ENCODE results near the gene RBM15. TPM values are rescaled to one million over a fixed set of nuclear protein-coding genes. Genes with fewer than 3 reads are reported as not detected.

Gene RBM15
- total RNA-seq, 1 experiment from 2014 or later, result 101 TPM

- peaks cover 48% of the 10 kb centered on the region for H3K79me2 ChIP-seq (ENCODE audit: low read length)
- no peak overlapping the region for H2AFZ ChIP-seq (ENCODE audit: low read length)
- no peak overlapping the region for H3K4me3 ChIP-seq (ENCODE audit: low read length)
- no peak for DNase-seq
- peak overlapping the region; percentile 50 for H3K27ac ChIP-seq (ENCODE audit: low read length)
- H3K36me3 ChIP-seq (ENCODE audit: insufficient read depth, low read length), result peaks cover 93% of the 10 kb centered on the region
- H4K20me1 ChIP-seq (ENCODE audit: insufficient read depth, low read depth, low read length), result no peaks in the 10 kb centered on the region
- H3K4me2 ChIP-seq (ENCODE audit: low read depth, low read length, poor library complexity, severe bottlenecking), result no peak overlapping the region
- no peaks in the 10 kb centered on the region for H3K9me2 ChIP-seq (replicated peaks; ENCODE audit: insufficient read depth, low read length)
- no peaks in the 10 kb centered on the region for H3K9me3 ChIP-seq (ENCODE audit: low read length)
- H3K4me1 ChIP-seq (ENCODE audit: low read length), result peaks cover 75% of the 10 kb centered on the region
- H3K9ac ChIP-seq (ENCODE audit: low read length), result no peak overlapping the region
- no peaks in the 10 kb centered on the region for H3K27me3 ChIP-seq (ENCODE audit: low read length)
Observed at GRCh38 chr1:110375490-110375889, 36.3 kb downstream of the RBM15 start.

DNA sequence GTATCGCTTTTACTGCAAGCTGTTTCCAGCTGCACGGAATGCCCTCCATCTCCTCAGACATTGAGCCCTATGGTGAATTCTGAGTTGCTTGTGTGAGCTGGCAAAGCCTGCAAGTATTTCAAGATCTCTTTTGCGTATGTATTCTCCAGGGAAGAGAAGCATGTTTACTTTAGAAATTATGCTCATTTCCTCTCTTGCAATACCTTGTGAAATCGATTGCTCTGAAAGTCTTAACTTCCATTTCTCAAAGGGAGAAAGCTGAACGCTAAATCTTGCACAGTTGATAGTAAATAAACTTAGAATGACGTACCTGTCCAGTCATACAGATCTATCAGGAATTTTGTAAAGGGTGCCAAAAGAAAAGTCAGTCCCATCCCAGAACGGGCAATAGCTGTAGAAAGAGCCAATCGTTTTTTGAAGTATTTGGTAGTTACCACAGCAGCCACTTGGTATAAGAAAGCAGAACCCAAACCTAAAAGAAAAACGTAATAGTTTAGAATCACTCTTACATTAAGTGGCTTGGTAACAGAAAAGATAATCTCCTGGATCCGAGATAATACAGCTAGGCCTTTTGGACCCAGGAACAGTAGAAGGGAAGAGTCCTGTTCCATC lies 41.6 kb downstream of the RBM15 start:
- peak overlapping the region; percentile 99 for H3K27ac ChIP-seq (ENCODE audit: low read length)
- H3K9ac ChIP-seq (ENCODE audit: low read length), result peak overlapping the region; percentile 52
- H2AFZ ChIP-seq (ENCODE audit: low read length), result no peak overlapping the region
- H3K36me3 ChIP-seq (ENCODE audit: insufficient read depth, low read length), result peaks cover 48% of the 10 kb centered on the region
- peak overlapping the region; percentile 74 for H3K4me2 ChIP-seq (ENCODE audit: low read depth, low read length, poor library complexity, severe bottlenecking)
- H3K9me2 ChIP-seq (replicated peaks; ENCODE audit: insufficient read depth, low read length), result no peaks in the 10 kb centered on the region
- H4K20me1 ChIP-seq (ENCODE audit: insufficient read depth, low read depth, low read length), result no peaks in the 10 kb centered on the region
- DNase-seq, result peak; percentile 86
- no peaks in the 10 kb centered on the region for H3K27me3 ChIP-seq (ENCODE audit: low read length)
- peaks cover 18% of the 10 kb centered on the region for H3K79me2 ChIP-seq (ENCODE audit: low read length)
- H3K9me3 ChIP-seq (ENCODE audit: low read length), result no peaks in the 10 kb centered on the region
- H3K4me1 ChIP-seq (ENCODE audit: low read length), result peaks cover 94% of the 10 kb centered on the region
- H3K4me3 ChIP-seq (ENCODE audit: low read length), result no peak overlapping the region; the same call in 1 of the 2 replicates

DNA sequence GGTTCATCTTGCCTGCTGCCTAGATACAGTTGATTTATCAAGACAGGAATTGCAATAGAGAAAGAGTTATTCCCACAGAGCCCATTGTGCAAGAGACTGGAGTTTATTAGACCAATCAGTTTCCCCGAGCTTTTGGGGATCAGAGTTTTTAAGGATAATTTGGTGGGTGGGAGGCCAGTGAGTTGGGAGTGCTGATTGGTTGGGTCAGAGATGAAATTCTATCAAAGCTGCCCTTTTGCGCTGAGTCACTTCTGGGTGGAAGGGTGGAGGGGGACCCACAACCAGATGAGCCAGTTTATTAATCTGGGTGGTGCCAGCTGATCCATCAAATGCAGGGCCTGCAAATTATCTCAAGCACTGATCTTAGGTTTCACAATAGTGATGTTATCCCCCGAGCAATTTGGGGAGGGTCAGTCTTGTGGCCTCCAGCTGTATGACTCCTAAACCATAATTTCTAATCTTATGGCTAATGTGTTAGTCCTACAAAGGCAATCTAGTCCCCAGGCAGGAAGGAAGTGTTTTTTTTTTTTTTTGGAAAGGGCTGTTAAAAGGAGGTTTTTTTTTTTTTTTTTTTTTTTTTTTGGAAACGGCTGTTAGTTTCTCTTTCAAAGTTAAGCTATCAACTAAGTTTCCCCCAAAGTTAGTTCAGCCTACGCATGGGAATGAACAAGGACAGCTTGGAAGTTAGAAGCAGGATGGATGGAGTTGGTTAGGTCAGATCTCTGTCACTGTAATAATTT lies 44.2 kb downstream of the RBM15 start:
- Histone ChIP-seq H3K4me1 (ENCODE audit: low read length) (peaks cover 98% of the 10 kb centered on the region), H3K36me3 (ENCODE audit: insufficient read depth, low read length) (peaks cover 41% of the 10 kb centered on the region), H3K4me3 (ENCODE audit: low read length) (peak overlapping the region; percentile 49), H3K9ac (ENCODE audit: low read length) (peak overlapping the region; percentile 68), H3K27me3 (ENCODE audit: low read length) (no peaks in the 10 kb centered on the region), H3K79me2 (ENCODE audit: low read length) (peaks cover 18% of the 10 kb centered on the region), H3K9me3 (ENCODE audit: low read length) (no peaks in the 10 kb centered on the region), H3K4me2 (ENCODE audit: low read depth, low read length, poor library complexity, severe bottlenecking) (peak overlapping the region; percentile 75), H3K9me2 (replicated peaks; ENCODE audit: insufficient read depth, low read length) (no peaks in the 10 kb centered on the region), H2AFZ (ENCODE audit: low read length) (no peak overlapping the region), H3K27ac (ENCODE audit: low read length) (peak overlapping the region; percentile 99), H4K20me1 (ENCODE audit: insufficient read depth, low read depth, low read length) (no peaks in the 10 kb centered on the region)
- DNase-seq, result peak; percentile 75

- Histone ChIP-seq H3K4me1 (ENCODE audit: low read length) (peaks cover 98% of the 10 kb centered on the region), H3K9me2 (replicated peaks; ENCODE audit: insufficient read depth, low read length) (no peaks in the 10 kb centered on the region), H2AFZ (ENCODE audit: low read length) (no peak overlapping the region), H3K9ac (ENCODE audit: low read length) (peak overlapping the region; percentile 68), H3K4me3 (ENCODE audit: low read length) (peak overlapping the region; percentile 49), H3K9me3 (ENCODE audit: low read length) (no peaks in the 10 kb centered on the region), H3K27me3 (ENCODE audit: low read length) (no peaks in the 10 kb centered on the region), H4K20me1 (ENCODE audit: insufficient read depth, low read depth, low read length) (no peaks in the 10 kb centered on the region), H3K79me2 (ENCODE audit: low read length) (peaks cover 22% of the 10 kb centered on the region), H3K27ac (ENCODE audit: low read length) (peak overlapping the region; percentile 99), H3K36me3 (ENCODE audit: insufficient read depth, low read length) (peaks cover 38% of the 10 kb centered on the region), H3K4me2 (ENCODE audit: low read depth, low read length, poor library complexity, severe bottlenecking) (peak overlapping the region; percentile 75)
- peak; percentile 97 for DNase-seq
Observed at GRCh38 chr1:110384581-110385321, 45.6 kb downstream of the RBM15 start.

GRCh38 chr1:110385369-110385768 lies 46.2 kb downstream of the RBM15 start:
- Histone ChIP-seq H3K36me3 (ENCODE audit: insufficient read depth, low read length) (peaks cover 33% of the 10 kb centered on the region), H3K9me2 (replicated peaks; ENCODE audit: insufficient read depth, low read length) (no peaks in the 10 kb centered on the region), H3K27ac (ENCODE audit: low read length) (peak overlapping the region; percentile 99), H3K9ac (ENCODE audit: low read length) (peak overlapping the region; percentile 63), H3K4me2 (ENCODE audit: low read depth, low read length, poor library complexity, severe bottlenecking) (peak overlapping the region; percentile 75), H3K27me3 (ENCODE audit: low read length) (no peaks in the 10 kb centered on the region), H3K79me2 (ENCODE audit: low read length) (peaks cover 28% of the 10 kb centered on the region), H3K4me1 (ENCODE audit: low read length) (peaks cover 98% of the 10 kb centered on the region), H4K20me1 (ENCODE audit: insufficient read depth, low read depth, low read length) (no peaks in the 10 kb centered on the region), H3K4me3 (ENCODE audit: low read length) (peak overlapping the region; percentile 49), H2AFZ (ENCODE audit: low read length) (no peak overlapping the region), H3K9me3 (ENCODE audit: low read length) (no peaks in the 10 kb centered on the region)
- DNase-seq, result peak; percentile 88

GRCh38 chr1:110387048-110387754 lies 48.0 kb downstream of the RBM15 start:
- H4K20me1 ChIP-seq (ENCODE audit: insufficient read depth, low read depth, low read length), result no peaks in the 10 kb centered on the region
- no peaks in the 10 kb centered on the region for H3K9me2 ChIP-seq (replicated peaks; ENCODE audit: insufficient read depth, low read length)
- H3K9me3 ChIP-seq (ENCODE audit: low read length), result no peaks in the 10 kb centered on the region
- peak overlapping the region; percentile 63 for H3K9ac ChIP-seq (ENCODE audit: low read length)
- H2AFZ ChIP-seq (ENCODE audit: low read length), result no peak overlapping the region
- peaks cover 97% of the 10 kb centered on the region for H3K4me1 ChIP-seq (ENCODE audit: low read length)
- peak overlapping the region; percentile 99 for H3K27ac ChIP-seq (ENCODE audit: low read length)
- peak overlapping the region; percentile 11 for H3K4me3 ChIP-seq (ENCODE audit: low read length)
- H3K36me3 ChIP-seq (ENCODE audit: insufficient read depth, low read length), result peaks cover 33% of the 10 kb centered on the region
- DNase-seq, result no peak
- peaks cover 31% of the 10 kb centered on the region for H3K79me2 ChIP-seq (ENCODE audit: low read length)
- no peaks in the 10 kb centered on the region for H3K27me3 ChIP-seq (ENCODE audit: low read length)
- H3K4me2 ChIP-seq (ENCODE audit: low read depth, low read length, poor library complexity, severe bottlenecking), result peak overlapping the region; percentile 75

DNA sequence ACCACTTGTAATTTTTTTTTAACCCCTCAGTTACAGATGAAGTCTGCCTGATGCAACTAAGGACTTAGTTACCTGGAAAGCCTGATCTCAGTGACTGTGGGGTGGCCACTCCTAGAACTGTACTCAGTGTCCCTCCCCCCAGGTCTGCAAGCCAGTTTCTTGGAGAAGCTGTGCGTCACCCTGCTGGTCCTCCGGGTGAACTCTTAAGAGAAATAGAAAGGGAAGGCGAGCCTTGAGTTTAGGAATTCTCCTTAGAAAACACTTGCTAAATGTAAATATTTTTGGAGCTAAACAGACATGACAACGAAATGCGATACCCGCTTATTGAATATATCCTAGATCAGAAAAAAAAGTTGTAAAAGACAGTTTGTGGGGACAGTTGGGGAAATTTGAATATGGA lies 50.9 kb downstream of the RBM15 start:
- Histone ChIP-seq H3K9me2 (replicated peaks; ENCODE audit: insufficient read depth, low read length) (no peaks in the 10 kb centered on the region), H2AFZ (ENCODE audit: low read length) (no peak overlapping the region), H3K79me2 (ENCODE audit: low read length) (peaks cover 33% of the 10 kb centered on the region), H3K36me3 (ENCODE audit: insufficient read depth, low read length) (peaks cover 42% of the 10 kb centered on the region), H4K20me1 (ENCODE audit: insufficient read depth, low read depth, low read length) (no peaks in the 10 kb centered on the region), H3K27ac (ENCODE audit: low read length) (peak overlapping the region; percentile 99), H3K4me1 (ENCODE audit: low read length) (peaks cover 85% of the 10 kb centered on the region), H3K4me2 (ENCODE audit: low read depth, low read length, poor library complexity, severe bottlenecking) (peak overlapping the region; percentile 75), H3K9me3 (ENCODE audit: low read length) (no peaks in the 10 kb centered on the region), H3K27me3 (ENCODE audit: low read length) (no peaks in the 10 kb centered on the region), H3K4me3 (ENCODE audit: low read length) (peak overlapping the region; percentile 64), H3K9ac (ENCODE audit: low read length) (peak overlapping the region; percentile 63)
- peak; percentile 61 for DNase-seq

All from Karpas-422 (cell line).